Activated T-cell treated with anti-CD3 and anti-CD28 coated beads for 24 hours (primary cell): Measurements from ENCODE around the gene ELP5.

Experiments used
- DNase-seq: peaks from one replicate; pipeline ENCODE4 v3.0.0-alpha.2; 2020; ENCODE audit warnings: low read depth

Gene ELP5

DNA sequence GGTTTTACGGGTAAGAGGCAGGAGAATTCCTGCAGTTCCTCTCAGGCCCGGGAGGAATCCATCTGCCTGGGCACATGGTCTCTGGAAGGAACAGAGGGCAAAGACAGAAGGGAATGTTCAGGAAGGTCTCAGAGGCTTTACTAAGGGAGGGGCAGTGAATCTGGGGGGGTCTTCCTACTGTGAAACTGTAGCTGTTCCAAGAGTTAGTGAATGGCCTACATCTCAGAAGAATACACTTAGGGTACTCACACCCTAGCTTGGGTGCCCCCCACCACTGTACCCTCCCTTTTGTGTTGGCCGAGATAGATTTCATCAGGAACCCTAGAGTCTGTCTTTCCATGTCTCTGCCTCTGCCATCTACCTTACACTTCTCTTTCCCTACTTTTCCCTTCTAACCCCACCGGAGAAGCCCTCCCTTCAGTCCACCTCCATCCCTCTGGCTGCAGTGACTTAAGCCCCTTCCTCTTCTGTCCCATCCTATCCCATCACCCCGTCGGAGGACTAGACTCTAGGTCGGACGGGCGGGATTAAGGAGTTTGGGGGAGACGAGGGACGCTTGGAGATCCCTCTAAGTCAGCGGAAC is 32.7 kb upstream of the ELP5 start:
- DNase-seq: no peak

DNA sequence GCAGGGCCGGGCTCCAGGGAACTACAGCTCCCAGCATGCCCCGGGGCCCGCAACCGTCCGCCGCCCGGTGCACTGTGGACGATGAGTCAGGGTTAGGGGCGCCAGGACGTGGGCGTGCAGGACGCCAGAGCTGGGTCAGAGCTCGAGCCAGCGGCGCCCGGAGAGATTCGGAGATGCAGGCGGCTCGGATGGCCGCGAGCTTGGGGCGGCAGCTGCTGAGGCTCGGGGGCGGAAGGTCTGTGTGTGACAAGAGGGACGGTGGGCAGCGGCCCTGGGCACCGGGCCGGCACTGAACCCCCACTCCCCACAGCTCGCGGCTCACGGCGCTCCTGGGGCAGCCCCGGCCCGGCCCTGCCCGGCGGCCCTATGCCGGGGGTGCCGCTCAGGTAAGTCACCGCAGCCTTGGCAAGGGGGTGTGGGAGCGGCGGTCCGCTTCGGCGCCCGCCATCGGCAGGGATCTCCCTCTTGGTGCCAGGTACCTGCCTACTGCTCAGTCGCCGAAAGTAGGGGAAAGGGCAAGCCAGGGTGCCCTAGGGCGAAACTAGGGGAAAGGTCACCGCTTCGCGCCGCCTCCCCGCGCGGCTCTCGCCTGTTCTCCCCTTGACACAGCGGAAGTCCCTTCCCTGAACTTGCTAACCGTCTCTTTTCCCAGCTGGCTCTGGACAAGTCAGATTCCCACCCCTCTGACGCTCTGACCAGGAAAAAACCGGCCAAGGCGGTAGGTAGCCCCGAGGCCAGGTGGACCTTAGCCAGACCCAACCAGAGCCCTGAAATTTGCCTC is 32.0 kb upstream of the ELP5 start, which contains the start of the genes ACADVL and DLG4:
TSS of gene ACADVL (plus strand) at position 127 of the 781 bp plus-strand sequence. CDS start at position 174, 47 bp downstream.
TSS of gene DLG4 (minus strand) at position 25 of the 781 bp plus-strand sequence.
- DNase-seq: peak; percentile 72

DNA sequence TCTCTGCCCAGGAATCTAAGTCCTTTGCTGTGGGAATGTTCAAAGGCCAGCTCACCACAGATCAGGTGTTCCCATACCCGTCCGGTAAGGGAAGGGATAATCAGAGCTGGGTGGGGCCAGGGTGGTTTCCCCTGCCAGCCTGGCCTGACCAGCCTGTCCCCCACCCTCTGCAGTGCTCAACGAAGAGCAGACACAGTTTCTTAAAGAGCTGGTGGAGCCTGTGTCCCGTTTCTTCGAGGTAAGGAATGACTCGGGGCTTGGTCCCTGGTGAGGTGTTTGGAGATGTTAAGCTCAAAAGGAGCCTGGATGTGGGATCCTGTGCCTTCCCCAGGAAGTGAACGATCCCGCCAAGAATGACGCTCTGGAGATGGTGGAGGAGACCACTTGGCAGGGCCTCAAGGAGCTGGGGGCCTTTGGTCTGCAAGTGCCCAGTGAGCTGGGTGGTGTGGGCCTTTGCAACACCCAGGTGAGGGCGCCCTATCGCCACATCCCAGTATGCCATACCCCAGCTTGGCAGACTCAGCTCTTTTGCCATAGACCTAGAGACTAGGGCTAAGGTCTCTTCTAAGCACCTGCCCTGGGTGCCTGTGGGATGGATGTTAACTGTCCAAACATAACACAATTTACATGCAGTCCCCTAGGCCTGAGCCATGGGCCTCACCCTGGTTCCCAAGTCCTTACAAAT is 31.3 kb upstream of the ELP5 start:
- DNase-seq: peak; percentile 37

DNA sequence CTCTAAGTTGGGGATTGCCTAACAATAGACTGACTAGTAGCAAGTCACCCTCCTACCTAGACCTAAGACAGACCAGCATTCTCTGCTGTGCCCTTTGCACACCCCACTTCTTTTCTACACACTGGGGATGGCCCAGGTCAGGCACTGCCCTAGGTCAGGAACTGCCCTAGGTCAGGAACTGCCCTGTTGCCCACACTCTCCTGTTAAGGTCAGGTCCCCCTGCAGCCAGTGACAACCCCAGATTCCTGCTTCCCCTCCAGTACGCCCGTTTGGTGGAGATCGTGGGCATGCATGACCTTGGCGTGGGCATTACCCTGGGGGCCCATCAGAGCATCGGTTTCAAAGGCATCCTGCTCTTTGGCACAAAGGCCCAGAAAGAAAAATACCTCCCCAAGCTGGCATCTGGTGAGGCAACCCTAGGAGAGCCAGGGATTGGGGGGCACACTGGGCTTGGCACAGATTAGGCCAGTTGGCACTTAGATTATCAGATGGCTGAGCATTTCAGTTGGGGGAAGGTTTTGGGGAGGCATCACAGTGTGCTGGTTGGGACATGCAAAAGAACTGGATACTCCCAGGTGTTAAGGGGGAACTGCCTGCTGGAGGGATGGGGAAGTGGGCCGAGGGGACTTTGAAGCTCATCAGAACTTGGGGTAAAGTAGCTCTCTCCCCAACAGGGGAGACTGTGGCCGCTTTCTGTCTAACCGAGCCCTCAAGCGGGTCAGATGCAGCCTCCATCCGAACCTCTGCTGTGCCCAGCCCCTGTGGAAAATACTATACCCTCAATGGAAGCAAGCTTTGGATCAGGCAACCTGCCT is 30.5 kb upstream of the ELP5 start:
- DNase-seq: no peak

DNA sequence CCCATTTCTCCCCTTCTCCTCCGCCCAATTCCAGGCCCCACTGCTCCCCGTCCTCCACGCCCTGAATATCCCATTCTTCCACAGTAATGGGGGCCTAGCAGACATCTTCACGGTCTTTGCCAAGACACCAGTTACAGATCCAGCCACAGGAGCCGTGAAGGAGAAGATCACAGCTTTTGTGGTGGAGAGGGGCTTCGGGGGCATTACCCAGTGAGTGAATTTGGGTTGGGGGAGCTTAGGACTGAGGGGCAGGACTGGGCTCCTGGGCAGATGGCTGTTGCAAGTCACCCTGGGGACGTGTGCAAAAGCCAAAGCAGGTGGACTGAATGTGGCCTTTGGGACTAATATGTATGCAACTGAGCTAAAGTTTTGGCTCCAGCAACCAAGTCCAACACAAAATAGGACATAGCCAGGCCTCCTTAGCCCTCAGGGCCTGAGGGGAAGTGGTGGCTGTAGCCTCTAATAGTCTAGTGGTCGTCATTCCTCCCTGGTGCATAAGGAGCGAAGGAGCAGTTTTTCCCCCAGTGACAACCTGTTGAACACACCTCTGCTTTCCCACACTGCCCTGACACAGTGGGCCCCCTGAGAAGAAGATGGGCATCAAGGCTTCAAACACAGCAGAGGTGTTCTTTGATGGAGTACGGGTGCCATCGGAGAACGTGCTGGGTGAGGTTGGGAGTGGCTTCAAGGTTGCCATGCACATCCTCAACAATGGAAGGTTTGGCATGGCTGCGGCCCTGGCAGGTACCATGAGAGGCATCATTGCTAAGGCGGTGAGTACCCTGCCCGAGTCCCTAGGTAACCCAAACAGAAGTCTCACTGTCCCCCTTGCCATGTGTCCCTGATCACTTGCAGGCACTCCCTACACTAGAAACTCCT is 29.7 kb upstream of the ELP5 start:
- DNase-seq: no peak

DNA sequence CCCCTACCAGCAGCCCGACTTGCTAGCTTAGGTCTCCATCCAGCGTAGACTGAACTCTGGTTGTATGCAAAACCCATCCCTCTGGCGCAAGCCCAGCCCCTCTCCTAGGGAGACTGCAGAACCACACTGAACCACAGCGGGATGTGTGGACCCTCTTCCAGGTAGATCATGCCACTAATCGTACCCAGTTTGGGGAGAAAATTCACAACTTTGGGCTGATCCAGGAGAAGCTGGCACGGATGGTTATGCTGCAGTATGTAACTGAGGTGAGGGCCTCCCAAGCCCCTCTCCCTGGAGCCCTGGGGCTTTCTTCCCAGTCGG is 29.1 kb upstream of the ELP5 start:
- DNase-seq: no peak

DNA sequence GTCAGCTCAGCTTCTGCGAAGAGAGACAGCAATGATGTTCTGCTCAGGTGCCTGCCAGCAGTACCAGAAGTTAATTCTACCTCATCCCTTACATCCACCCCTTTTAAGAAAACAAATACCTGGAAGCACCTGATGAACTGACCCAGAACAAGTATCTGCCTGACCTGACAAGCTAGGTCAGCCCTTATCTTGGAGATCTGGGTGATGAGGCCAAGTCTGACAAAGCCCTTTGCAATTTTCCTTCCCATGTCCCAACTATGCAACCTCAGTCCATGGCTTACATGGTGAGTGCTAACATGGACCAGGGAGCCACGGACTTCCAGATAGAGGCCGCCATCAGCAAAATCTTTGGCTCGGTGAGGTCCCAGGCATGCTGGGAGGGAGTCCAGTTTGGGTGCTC is 28.6 kb upstream of the ELP5 start:
- DNase-seq: no peak

DNA sequence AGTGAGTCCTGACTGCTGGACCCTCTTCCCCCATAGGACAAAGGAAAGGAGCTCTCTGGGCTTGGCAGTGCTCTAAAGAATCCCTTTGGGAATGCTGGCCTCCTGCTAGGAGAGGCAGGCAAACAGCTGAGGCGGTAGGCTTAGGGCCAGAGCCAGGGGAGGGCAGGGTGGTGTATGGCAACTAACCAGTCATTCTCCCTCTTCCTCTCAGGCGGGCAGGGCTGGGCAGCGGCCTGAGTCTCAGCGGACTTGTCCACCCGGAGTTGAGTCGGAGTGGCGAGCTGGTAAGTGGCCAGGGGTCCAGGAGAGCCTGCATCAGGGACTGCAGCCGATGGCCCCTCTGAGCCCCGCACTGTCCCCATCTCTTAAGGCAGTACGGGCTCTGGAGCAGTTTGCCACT is 27.9 kb upstream of the ELP5 start:
- DNase-seq: no peak

DNA sequence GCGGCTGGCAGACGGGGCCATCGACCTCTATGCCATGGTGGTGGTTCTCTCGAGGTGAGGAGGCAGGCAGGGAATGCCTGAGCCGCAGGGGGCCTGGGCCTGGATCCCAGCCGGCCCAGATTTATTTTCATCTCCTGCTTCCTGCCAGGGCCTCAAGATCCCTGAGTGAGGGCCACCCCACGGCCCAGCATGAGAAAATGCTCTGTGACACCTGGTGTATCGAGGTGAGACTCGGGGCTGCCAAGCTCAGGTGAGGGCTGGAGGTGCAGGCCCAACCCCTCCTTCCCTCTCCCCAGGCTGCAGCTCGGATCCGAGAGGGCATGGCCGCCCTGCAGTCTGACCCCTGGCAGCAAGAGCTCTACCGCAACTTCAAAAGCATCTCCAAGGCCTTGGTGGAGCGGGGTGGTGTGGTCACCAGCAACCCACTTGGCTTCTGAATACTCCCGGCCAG is 27.3 kb upstream of the ELP5 start:
- no peak for DNase-seq

DNA sequence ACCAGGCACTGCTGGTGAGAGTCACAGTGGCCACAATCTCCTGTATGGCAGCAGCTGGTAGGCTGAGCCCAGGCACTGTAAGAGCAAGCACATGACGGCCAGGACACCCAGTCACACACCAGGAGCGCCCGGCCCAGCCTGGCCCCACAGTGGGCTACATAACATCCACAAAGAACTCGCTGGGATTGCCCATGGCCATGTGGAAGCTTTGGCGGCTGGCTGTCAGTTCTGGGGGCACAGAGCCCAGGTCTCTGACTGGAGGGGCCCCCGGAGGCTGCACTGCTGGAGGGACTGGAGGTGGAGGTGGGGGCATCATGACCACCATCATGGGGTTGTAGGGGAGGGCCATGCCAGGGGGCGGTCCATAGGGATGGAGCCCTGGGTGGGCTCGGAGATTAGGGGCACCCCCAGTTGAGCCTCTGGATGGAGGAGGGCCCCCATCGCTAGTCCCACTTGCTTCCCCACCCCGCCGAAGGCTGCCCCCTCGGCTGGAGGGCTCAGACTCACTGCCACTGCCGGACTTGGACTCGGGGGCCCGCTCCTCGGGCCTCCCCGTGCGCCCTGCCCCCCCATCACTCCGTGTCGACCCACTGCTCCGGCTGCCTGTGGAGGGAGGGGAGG is 26.2 kb upstream of the ELP5 start:
- DNase-seq: no peak

DNA sequence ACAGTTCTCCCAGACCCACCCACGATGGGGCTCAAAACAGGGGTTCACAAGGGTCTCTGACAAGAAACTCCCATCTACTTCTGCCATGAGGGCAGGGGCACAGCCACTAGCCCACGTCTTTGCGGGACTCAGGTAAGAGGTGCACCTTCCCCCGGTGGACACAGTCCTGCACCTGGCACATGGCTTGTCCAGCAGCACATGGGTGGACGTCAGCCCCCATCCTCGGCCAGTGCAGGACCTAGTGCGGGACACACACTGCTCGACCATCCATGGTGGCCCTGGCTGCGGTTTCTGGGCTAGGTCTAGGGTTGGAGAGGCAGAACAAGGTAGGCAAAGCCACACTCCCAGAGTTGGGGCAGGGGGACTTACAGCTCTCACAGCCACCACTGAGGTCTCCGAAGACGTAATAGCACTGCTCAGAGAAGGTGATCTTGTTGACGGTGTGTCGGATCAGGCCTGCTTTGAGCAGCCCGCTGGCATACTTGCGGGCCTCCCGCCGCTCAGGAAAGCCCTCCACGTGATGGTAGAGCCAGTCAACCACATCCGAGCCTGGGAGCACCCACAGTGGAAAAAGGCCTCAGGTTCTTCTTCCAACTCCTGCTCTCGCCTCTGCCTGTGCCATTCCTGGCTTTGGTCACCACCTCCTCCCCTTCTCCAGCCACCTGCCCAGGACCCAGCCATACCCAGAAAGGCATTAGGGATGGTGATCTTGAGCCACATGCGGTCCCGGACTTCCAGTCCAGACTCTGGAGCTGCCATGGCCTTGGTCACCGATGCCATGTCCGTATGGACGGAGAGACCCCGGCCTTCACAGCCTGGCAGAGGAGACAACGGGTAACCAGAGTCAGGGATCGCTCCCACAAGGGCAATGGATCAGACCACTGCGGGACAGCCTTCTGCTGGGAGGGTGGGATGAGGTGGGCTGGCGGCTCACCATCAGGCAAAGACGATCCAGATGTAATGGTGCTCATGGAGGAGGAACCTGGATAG is 25.0 kb upstream of the ELP5 start:
- no peak for DNase-seq

DNA sequence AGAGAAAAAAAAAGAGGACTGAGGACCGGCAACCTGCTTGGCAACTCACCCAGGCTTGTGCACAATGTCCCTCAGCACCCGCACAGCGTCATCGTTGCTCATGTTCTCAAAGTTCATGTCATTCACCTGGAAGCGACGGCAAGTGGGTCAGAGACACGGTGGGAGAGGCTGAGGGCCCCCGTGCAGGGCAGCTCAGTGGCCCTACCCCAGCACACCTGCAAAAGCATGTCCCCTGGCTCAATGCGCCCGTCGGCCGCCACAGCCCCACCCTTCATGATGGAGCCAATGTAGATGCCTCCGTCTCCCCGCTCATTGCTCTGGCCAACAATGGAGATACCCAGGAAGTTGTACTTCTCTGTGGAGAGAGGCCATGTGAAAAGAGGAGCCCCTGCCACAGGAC is 23.1 kb upstream of the ELP5 start:
- no peak for DNase-seq

DNA sequence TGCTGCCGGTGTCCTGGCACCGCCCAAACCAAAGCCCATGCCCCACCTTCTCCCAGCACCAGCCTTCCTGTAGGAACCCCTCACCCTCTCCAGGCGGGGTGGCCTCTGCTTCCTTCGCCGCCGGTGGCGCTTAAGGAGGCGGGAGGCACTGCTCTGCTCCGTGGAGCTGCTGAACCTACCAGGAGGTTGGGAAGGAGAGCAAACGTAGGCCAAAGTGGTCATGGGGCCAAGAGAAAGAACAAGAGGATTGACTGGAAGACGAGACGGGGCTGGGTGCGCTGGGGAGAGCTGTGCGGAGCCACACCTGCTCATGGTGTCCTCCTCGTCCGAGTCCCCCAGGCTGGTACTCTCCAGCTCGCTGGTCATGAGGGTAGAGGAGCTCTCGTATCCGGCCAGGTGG is 22.5 kb upstream of the ELP5 start:
- DNase-seq: no peak

DNA sequence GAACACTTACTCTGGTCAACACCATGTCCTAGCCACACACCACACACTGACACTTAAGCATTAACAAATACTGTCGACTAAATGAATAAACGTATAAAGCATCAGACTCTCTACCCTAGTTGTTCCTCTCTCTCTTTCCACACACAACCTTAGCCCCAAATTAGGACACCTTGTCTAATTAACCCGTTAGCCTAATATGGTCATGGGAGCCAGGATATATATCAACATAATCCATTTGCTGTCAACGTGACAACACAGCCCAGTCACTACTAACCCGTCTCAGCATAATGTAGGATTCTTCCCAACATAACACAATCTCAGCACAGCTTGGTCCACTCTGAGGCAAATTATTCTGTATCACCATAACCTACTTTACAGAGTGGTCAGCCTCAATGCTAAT is 19.9 kb upstream of the ELP5 start:
- DNase-seq: no peak

DNA sequence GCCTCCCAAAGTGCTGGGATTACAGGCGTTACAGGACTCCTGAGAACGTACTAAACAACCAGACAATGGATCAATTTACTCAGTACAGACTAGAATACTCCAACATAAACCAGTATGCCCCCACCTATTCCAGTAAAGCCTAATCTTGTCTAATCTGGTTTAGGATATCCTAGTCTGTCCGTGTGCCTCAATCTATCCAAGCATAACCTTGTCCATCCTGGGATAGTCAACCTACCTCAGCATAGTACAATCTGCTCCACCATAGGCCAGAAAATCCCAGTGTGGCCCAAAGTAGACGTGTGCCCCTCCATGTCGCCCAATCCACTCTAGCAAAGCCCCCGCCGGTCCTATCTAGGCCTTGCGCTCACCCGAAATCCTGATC is 18.3 kb upstream of the ELP5 start:
- DNase-seq: no peak

DNA sequence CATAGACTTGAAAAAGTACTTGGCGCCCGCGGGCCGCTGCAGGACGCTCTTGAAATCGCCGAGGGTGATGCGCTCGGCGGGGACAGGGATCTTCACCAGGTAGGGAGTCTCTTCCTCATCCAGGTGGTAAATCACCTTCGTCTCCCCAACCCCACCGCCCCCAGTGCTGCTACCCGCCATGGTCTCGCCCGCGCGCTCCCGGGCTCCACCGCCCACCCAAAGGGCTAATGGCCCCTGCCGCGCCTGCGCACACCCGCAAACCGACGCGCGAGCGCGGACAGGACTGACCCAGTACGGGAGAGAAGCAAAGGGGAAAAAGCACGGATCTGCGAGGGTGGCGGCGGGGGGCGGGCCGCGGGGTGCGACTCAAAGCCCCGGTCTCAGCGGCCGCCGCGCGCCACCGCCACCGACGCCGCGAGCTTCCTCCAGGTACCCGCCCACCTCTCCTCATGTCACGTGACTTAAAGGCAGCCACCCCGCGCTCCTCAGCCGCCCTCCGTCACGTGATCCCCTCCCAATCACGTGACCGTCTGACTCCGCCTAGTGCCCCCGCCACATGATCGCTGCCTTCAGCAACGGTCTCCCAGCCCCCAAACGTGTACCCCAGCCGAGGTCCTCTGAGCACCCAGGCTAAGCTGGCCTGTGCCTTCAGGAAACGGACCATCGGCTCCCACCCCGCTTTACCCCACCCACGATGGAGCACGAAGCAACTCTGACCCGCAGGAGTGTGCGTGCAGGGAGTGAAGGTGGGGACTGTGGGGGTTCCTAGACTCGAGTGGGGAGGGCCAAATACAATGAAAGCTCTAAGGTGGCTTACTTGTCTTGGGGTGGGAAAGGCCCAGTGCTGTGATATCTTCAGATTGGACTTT is 17.7 kb upstream of the ELP5 start, which contains the start of gene DVL2:
TSS of gene DVL2 (minus strand) at position 435 of the 869 bp plus-strand sequence. CDS start at position 180, 255 bp downstream.
- DNase-seq: peak; percentile 91

DNA sequence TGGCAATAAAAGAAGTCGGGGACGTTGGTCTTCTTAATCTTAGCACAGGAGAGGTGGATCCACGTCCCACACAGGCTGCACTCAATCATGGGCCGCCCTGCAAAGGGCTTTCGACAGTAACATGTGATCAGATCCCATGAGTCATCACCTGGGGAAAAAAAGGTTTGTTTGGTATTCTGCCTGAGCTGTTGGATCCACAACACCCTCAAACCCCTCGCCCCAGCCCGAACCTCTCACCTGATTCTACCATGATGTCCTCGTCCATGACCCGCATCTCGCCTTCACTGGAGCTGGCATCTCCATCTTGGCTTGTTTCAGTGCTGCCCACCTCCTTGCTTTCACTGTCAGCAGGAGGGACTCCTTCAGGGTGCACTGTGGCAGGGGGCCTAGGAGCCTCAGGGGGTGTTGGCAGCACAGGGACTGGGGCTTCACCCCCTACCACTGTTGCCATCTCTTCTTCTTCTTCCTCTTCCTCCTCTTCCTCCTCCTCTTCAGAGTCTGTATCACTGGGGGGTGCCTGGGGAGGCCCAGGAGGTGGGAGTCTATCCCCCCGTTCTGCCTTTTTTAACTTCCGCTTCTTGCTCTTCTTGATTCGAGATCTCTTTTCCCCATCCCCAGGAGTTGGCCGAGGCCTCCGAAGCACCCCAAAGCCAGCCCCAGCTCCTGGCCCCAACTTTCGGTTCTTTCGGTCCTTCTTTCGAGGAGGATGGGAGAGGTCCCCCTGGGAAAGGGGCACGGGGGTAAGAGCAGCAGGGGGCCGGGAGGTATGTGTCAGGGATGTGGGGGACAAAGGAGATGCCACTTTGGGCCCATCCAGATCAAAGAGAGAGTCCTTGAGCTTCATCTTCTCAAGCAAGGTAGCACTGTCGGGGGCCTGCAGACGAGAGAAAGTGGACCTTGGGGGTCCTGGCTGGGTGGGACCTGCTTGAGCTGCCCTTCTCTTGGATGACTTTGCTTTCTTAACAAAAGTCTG is 16.0 kb upstream of the ELP5 start:
- no peak for DNase-seq
